Caco-2 (cell line): ENCODE data around the gene ACSM3. TPM values are rescaled to one million over a fixed set of nuclear protein-coding genes. Genes with fewer than 3 reads are reported as not detected.

Experiments used
- BruUV-seq: library from RNA; stranded (reverse); fragments of 400-500 nt; replicated peaks from 2 replicates; lab custom pipeline; 2021; lab: Mats Ljungman, UMichigan
- CTCF ChIA-PET: fragments of 300-600 bp; sonication (Branson Sonifier 250); formaldehyde crosslinking; loops from one replicate; lab custom pipeline; 2022; ENCODE audit warnings: antibody characterized with exemption; lab: Charles Lee
- POLR2A ChIA-PET: fragments of 300-600 bp; sonication (Branson Sonifier 250); formaldehyde crosslinking; loops from one replicate; lab custom pipeline; 2022; ENCODE audit warnings: antibody characterized with exemption; lab: Charles Lee
- DNase-seq, 2 experiments: peaks; one replicate each; pipeline versions ENCODE4 v3.0.0 to v3.0.0-alpha.2; 2020 to 2022
- H3K27me3 ChIP-seq: replicated peaks from 2 replicates; pipeline ENCODE4 v1.6.0; 2011; ENCODE audit warnings: low read length; ENCODE audit not compliant: control insufficient read depth, insufficient read depth
- H3K36me3 ChIP-seq: 2 replicates; pipeline ENCODE4 v1.5.1; 2011; ENCODE audit warnings: low read length; ENCODE audit not compliant: control insufficient read depth, insufficient read depth
- H3K4me1 ChIP-seq: fragments of 250-450 bp; sonication (Bioruptor Pico); 2 replicates; pipeline ENCODE4 v1.5.1; 2020; ENCODE audit warnings: mild to moderate bottlenecking
- H3K4me3 ChIP-seq: 2 replicates; pipeline ENCODE4 v1.5.1; 2011; ENCODE audit warnings: low read depth, mild to moderate bottlenecking, control low read depth, low read length
- H3K9me3 ChIP-seq: fragments of 250-450 bp; sonication (Bioruptor Pico); 2 replicates; pipeline ENCODE4 v1.5.1; 2020; ENCODE audit warnings: mild to moderate bottlenecking, moderate library complexity
- H3K27ac Mint-ChIP-seq: one replicate; pipeline ENCODE4 v1.8.0; 2022; ENCODE audit warnings: mixed read lengths; ENCODE audit not compliant: unreplicated experiment
- H3K27me3 Mint-ChIP-seq: one replicate; pipeline ENCODE4 v1.8.0; 2022; ENCODE audit warnings: mixed read lengths; ENCODE audit not compliant: insufficient read depth, unreplicated experiment
- H3K36me3 Mint-ChIP-seq: one replicate; pipeline ENCODE4 v1.8.0; 2022; ENCODE audit warnings: mild to moderate bottlenecking, mixed read lengths; ENCODE audit not compliant: insufficient read depth, unreplicated experiment
- H3K4me1 Mint-ChIP-seq: one replicate; pipeline ENCODE4 v1.8.0; 2022; ENCODE audit warnings: low read depth, mixed read lengths; ENCODE audit not compliant: unreplicated experiment
- H3K4me3 Mint-ChIP-seq: one replicate; pipeline ENCODE4 v1.8.0; 2022; ENCODE audit warnings: mild to moderate bottlenecking, moderate library complexity, mixed read lengths; ENCODE audit not compliant: unreplicated experiment
- H3K9me3 Mint-ChIP-seq: one replicate; pipeline ENCODE4 v1.8.0; 2022; ENCODE audit warnings: mixed read lengths; ENCODE audit not compliant: unreplicated experiment
- CTCF ChIP-seq, 2 experiments: fragments of 200-600 bp in 1 of 2; IDR thresholded peaks; 1 replicate in 1 of 2; 2 replicates in 1 of 2; pipeline versions ENCODE4 v1.5.1 to v1.8.0; 2011 to 2022; ENCODE audit warnings: antibody characterized with exemption in 1 of 2, control low read depth in 1 of 2, inconsistent platforms in 1 of 2, low read depth in 1 of 2, low read length in 1 of 2, mild to moderate bottlenecking in 1 of 2, moderate library complexity in 1 of 2; ENCODE audit not compliant: insufficient read depth in 1 of 2, severe bottlenecking in 1 of 2, unreplicated experiment in 1 of 2
- intact Hi-C: fragments of 100-400 bp; cut with micrococcal nuclease; formaldehyde crosslinking; loops from one replicate; pipeline ENCODE4 v1.10.0; 2022; ENCODE audit not compliant: unreplicated experiment
- total RNA-seq: library from RNA; stranded (reverse); gene quantifications from 2 replicates; pipeline ENCODE4 v1.2.3, GENCODE V29; 2022

The ACSM3 gene
- total RNA-seq, 1 experiment from 2014 or later = 6.9 TPM

- ChIA-PET CTCF (interaction anchor here (0.6 to 1.0 kb wide), 3 partner anchors 11 to 1274 kb away, joined by 3 to 6 read pairs (median 5); partner anchors contain the start of gene ACSM3), POLR2A (no interaction called here)
- peaks cover 9% of the 10 kb centered on the region for H3K9me3 Mint-ChIP-seq
- H3K27me3 ChIP-seq = no peaks in the 10 kb centered on the region
- H3K4me3 Mint-ChIP-seq = no peak overlapping the region
- DNase-seq = peak; percentile 69 to 75
- no peak overlapping the region for H3K4me3 ChIP-seq
- H3K4me1 ChIP-seq = no peaks in the 10 kb centered on the region
- no TSS peak for BruUV-seq
- H3K9me3 ChIP-seq = no peaks in the 10 kb centered on the region
- H3K36me3 Mint-ChIP-seq = no peaks in the 10 kb centered on the region
- intact Hi-C loops = no loop called here
- no peaks in the 10 kb centered on the region for H3K4me1 Mint-ChIP-seq
- no peaks in the 10 kb centered on the region for H3K36me3 ChIP-seq
- peaks cover 10% of the 10 kb centered on the region for H3K27me3 Mint-ChIP-seq
- H3K27ac Mint-ChIP-seq = no peak overlapping the region
- peak; percentile 64 to 83 for TF ChIP-seq CTCF (IDR thresholded peaks at IDR 0.05; ENCODE audit: insufficient read depth in 1 of 2, low read depth in 1 of 2, low read length in 1 of 2, severe bottlenecking in 1 of 2, unreplicated experiment in 1 of 2)
These were observed 11.0 kb downstream of the ACSM3 start for GRCh38 chr16:20774703-20775362.

- intact Hi-C loops = no loop called here
- POLR2A ChIA-PET = no interaction called here
- no peaks in the 10 kb centered on the region for H3K9me3 Mint-ChIP-seq
- H3K36me3 Mint-ChIP-seq = no peaks in the 10 kb centered on the region
- H3K4me1 Mint-ChIP-seq = no peaks in the 10 kb centered on the region
- Histone ChIP-seq H3K9me3 (no peaks in the 10 kb centered on the region), H3K27me3 (no peaks in the 10 kb centered on the region), H3K36me3 (no peaks in the 10 kb centered on the region), H3K4me1 (no peaks in the 10 kb centered on the region), H3K4me3 (no peak overlapping the region)
- no TSS peak for BruUV-seq
- DNase-seq = no peak
- no peak overlapping the region for H3K27ac Mint-ChIP-seq
- no peak for TF ChIP-seq CTCF (IDR thresholded peaks at IDR 0.05; ENCODE audit: insufficient read depth in 1 of 2, low read depth in 1 of 2, low read length in 1 of 2, severe bottlenecking in 1 of 2, unreplicated experiment in 1 of 2)
- H3K27me3 Mint-ChIP-seq = no peaks in the 10 kb centered on the region
- no peak overlapping the region for H3K4me3 Mint-ChIP-seq
- CTCF ChIA-PET = no interaction called here
These were observed 17.9 kb downstream of the ACSM3 start for GRCh38 chr16:20781697-20782096.

GRCh38 chr16:20782470-20782869 is 18.7 kb downstream of the ACSM3 start:
- Mint-ChIP-seq H3K4me1 (no peaks in the 10 kb centered on the region), H3K27ac (no peak overlapping the region), H3K9me3 (no peaks in the 10 kb centered on the region), H3K4me3 (no peak overlapping the region), H3K27me3 (no peaks in the 10 kb centered on the region), H3K36me3 (no peaks in the 10 kb centered on the region)
- CTCF ChIA-PET = no interaction called here
- no peaks in the 10 kb centered on the region for H3K9me3 ChIP-seq
- no TSS peak for BruUV-seq
- H3K27me3 ChIP-seq = no peaks in the 10 kb centered on the region
- intact Hi-C loops = no loop called here
- no peak for DNase-seq
- H3K4me1 ChIP-seq = no peaks in the 10 kb centered on the region
- H3K36me3 ChIP-seq = no peaks in the 10 kb centered on the region
- H3K4me3 ChIP-seq = no peak overlapping the region
- POLR2A ChIA-PET = no interaction called here
- TF ChIP-seq CTCF (IDR thresholded peaks at IDR 0.05; ENCODE audit: insufficient read depth in 1 of 2, low read depth in 1 of 2, low read length in 1 of 2, severe bottlenecking in 1 of 2, unreplicated experiment in 1 of 2) = no peak
